NCI-H82 (cell line): ENCODE measurements around the gene HSPA12B.
A peak's percentile ranks its signal among the peaks of the same experiment; 100 is the strongest.

Source experiments
- DNase-seq: peaks from one replicate; lab custom pipeline; 2025; lab: John Stamatoyannopoulos, UW

Gene HSPA12B, protein sequence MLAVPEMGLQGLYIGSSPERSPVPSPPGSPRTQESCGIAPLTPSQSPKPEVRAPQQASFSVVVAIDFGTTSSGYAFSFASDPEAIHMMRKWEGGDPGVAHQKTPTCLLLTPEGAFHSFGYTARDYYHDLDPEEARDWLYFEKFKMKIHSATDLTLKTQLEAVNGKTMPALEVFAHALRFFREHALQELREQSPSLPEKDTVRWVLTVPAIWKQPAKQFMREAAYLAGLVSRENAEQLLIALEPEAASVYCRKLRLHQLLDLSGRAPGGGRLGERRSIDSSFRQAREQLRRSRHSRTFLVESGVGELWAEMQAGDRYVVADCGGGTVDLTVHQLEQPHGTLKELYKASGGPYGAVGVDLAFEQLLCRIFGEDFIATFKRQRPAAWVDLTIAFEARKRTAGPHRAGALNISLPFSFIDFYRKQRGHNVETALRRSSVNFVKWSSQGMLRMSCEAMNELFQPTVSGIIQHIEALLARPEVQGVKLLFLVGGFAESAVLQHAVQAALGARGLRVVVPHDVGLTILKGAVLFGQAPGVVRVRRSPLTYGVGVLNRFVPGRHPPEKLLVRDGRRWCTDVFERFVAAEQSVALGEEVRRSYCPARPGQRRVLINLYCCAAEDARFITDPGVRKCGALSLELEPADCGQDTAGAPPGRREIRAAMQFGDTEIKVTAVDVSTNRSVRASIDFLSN

DNA sequence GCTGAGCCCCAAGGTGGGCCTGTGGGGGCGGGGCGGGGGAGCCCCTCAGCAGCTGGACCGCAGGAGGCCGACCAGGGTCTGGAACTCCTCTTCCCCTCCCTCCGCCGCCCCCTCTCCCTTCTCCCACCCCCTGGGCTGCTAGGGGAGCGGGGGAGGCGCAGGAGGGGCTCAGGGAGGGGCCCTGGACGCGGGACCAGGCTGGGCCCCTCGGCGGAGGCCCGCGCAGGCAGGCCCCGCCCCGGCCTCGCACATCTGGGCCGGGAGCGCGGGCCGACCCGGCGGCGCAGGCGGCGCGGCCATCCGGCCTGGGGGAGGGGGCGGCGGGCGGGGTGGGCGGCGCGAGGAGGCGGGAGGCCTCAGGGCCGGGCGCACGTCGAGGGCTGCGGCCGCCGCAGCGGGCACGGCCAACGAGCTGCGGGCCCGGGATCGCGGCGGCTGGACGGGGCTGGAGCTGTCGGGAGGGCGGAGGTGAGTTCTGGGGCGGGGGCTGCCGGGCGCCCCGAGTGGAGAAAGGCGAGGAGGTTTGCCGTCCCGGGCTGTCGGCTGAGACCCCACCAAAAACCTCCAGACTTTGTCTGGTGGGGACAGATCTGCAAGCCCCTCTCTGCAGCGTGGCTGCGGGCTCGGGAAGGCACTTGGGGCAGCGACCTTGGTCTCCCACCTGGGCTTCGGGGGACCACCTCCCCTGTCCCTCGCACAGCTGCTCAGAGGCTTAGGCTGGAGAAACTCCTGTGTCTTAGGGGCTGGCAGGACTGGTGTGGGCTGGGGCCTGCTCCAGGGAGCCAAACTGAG is at the start of gene HSPA12B:
Gene HSPA12B, plus strand, starts transcription at position 359 of the 792 bp plus-strand sequence. CDS start 5,990 bp downstream, outside the sequence.
- peak; percentile 34 for DNase-seq

DNA sequence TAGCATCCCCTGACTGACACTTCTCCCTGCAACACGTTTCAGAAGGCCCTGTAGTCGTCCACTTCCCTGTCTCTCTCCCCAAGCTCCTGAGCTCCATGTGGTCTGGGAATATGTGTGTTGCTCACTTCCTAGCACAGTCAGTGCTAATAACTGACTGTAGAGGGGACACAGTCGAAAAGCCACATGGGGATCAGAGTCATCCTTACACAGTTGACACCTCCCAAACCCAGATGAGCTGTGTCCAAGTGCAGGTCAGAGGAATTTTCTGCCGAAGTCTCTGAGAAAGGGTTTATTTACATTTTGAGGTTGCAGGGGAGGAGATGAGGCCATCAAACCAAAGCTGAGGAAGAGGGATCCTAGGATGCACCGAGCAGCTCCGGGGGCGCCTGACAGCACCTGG is 47.1 kb upstream of the HSPA12B start:
- no peak for DNase-seq

DNA sequence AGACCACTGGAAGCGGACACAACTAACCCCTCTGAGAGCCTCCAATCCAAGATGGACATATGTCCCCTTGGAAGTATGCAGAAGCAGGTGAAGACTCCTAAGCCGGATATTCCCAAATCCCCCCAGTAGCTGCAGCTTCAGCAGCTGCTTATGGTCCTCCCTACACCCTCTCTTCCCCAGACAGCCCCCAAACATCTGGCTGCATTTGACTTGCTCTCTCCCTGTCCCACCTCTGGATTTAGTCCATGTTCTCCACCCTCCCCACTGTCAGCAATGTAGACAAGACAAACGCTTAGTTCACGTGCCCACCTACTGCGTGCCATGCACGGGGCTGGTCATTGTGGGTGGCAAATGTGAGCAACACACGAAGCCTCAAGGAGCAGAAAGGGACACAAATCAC is 46.1 kb upstream of the HSPA12B start:
- DNase-seq = peak; percentile 17

DNA sequence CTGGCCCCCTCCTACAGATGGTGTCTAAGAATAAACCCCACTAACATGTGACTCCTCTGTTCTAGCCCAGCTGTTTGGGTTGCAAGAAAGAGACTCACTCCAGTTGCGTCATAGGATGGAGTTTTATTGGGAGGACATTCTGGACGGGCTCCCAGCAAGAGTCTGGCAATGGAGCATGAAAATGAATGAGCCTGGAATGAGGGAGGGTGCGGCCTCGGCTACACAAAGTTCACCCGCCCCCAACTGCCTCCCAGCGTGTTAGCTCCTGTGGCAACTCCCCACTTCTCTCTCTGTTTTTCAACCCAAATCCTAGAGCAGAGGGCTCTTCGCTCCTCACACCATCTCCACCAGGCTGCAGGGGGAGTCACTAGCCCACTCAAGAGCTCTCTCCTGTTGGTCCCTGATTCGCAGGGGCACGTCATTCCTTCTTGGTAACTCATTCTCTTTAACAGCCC is 45.6 kb upstream of the HSPA12B start:
- DNase-seq = no peak

DNA sequence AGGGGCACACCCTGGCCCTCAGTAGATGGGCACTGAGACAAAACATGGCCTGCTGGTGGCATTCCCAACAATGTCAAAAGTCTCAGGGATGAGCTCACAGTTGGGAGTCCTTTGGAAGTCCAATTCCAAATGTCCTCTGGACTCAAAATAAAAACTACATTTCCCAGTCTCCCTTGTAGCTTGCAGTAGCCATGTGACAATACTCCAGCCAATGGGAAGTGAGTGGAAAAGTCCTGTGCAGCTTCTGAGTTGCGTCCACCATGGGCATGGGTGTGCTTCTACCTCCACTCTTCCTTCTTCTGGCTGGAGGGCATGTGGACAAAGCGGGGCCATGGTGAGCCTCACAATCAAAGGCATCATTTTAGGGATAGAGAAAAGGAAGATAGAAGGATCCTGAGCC is 44.8 kb upstream of the HSPA12B start:
- DNase-seq = peak; percentile 53

DNA sequence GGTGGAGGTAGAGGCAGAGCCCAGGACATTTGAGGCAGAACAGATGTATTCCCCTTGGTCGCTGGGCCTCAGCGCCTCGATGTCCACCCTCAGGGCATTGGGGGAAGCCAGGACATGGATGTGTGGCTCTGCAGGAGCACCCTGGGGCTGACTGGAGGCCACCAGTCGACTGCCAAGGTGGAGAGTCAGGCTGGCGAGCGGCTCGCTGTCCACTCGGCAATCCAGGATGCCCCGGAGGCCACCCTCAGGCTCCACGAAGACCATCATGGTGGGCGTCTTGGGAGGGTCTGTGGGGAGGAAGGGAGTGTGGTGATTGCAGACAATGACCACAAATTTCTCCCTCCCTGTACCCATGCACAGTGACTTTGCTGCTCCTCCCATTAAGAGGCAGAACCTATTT is 42.5 kb upstream of the HSPA12B start:
- no peak for DNase-seq

DNA sequence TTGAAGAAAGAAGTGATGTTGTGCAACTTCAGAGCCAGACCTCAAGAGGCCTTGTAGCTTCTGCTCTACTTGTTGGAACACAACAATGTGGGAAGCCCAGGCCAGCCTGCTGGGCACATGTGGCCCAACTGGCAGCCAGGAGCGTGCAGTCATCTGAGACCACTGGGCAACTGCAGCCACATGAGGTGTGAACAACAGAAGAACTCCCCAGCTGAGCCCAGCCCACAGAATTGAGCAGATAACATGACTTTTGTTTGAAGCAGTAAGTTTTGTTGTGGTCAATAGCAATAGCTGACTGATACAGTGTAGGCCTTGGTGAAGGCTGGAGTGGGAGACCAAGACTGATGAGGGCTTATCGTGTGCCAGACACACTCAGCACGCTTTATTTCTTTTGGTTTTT is 42.1 kb upstream of the HSPA12B start:
- DNase-seq = no peak

DNA sequence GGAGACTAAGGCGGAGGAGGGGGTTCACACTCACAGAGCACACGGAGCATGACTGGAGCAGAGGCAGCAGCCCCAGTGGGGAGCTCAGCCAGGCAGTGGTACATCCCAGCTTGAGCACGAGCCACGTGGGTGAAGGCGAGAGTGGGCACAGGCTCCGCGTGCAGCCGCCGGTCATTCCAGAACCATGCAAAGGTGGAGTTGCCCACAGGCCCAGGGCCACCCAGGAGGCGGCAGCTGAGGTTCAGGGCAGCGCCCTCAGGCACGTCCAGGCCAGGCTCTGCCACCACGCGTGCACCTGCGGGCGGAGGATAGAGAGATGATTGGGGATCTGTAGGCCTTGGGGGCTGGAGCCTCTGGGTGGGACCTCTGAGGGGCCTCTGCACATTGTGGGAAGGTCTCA is 41.2 kb upstream of the HSPA12B start:
- no peak for DNase-seq

DNA sequence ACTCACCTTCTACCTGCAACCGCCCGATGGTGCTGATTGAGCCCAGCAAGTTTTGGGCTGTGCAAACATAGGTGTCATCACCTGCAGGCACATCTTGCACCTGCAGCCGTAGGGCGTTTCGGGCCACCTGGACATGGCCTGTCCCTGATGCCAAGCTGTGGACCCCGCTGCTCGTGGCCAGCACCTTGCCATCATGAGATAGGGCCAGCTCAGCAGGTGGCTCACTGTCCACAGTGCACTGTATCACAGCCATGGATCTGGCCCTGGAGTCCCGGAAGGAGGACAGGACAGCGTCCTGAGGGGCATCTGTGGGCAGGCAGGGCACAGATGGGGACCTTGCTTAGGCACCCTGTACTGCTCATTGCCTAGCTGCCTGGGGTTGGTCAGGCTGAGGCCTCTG is 40.6 kb upstream of the HSPA12B start:
- no peak for DNase-seq

DNA sequence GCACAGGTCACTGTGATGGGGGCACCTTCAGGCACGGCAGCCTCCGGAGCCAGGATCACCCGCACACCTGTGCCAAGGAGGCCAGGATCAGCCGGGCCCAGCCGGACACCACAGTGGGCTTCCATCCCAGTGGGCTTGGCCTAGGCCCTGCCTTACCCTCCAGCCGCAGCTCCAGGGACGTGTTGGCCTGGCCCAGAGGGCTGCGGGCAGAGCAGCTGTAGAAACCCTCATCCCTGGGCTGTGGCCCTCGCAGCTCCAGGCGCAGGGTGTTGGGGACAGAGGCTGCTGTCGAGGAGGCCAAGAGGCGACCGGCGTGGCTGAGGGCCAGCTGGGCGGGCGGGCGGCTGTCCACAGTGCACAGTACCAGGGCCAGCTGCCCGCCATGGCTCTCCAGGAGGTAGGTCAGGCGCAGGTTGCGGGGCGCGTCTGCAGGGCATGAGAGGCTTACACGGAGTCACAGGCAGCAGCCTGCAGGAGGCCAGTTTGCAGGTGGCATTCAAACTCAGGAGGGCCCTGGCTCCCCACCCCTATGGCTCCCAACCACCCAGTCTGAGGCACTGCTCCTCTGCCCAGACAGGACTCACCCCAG is 39.7 kb upstream of the HSPA12B start:
- DNase-seq = no peak

DNA sequence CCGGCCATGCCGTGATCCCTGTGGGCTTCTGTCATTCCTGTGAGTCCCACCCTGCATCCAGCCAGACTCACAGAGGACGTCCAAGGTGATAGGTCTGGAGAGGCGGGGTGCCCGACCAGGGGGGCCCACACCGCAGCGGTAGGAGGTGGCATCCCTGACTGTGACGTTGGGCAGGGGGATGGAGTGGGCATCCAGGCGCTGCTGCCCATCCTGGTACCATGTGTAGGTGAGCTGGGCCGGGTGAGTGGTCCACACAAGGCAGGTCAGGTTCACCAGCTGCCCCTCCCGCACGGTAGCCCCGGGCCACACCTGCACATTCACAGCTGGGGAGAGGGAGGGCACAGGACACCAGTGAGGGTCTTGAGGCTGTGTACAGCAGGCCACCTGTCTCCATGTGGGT is 39.1 kb upstream of the HSPA12B start:
- DNase-seq = no peak

DNA sequence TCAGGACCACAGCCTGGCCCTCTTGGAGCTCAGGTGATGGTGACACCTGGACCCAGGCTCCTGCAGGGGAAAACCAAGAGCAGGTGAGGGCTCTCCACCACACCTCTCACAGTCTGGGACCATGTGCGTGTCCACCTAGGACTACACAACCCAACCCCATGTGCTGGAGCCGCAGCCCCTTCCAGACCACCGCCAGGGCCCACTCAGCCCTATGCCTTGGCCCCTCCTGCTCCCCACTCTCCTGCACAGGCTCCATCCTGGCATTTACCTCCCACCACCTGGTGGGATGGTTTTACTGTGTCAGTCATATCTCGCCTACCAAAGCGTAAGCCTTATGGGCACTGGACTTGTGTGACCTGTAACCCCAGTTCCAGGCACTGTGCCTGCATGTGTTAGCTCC is 37.6 kb upstream of the HSPA12B start:
- no peak for DNase-seq

DNA sequence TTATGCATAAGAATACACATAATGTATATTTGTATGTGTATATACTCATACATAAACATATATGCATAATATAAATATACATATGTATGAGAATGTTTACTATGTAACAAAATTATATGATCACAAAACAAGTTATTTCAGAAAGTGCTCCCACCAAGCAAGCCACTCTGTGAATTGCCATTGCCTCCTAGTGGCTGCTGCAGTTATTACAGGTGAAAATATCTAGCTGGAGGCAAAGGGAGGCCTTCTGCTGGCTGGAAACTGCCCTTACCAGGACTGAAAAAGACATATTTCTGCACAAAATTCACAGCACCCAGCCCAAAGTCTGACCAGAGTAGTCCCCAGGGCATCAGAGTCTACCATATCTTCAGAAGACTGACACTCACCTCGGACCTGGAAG is 36.3 kb upstream of the HSPA12B start:
- peak; percentile 50 for DNase-seq

DNA sequence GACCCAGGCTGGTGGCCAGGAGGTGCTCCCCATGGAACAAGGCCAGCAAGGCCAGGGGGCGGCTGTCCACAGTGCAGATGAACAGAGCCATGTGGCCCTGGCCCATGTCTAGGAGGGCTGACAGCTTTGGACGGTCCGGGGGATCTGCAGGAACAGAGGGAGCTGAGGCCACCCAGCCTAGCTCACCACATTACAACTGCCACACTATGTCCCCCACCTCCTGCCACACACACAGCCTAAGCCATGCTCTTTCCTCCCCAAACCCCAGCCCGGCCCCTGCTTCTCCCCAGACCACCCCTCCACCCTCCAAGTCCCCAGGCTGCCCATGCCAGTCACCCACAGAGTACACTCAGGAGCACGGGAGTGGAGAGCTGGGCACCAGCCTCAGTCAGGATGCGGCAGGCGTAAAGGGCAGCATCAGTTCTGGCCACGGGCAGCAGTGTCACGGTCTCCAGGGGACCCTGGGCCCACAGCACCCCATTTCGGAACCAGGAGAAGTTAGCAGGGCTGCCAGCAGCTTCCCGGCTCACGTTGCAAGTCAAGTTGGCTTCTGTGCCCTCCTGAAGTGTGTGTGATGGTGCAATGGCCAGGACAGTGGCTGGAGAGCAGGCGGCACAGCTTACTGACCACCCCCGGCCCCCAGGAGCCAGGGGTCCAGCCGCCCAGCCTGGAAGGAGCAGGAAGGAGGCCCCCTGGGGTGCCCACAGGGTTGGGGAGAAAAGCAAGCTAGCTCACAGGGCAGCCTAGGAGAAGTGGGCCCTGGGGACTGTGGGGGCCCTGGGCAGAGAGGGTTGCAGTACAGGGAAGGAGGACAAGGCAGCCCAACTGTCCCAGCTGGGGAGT is 35.5 kb upstream of the HSPA12B start:
- DNase-seq = no peak

DNA sequence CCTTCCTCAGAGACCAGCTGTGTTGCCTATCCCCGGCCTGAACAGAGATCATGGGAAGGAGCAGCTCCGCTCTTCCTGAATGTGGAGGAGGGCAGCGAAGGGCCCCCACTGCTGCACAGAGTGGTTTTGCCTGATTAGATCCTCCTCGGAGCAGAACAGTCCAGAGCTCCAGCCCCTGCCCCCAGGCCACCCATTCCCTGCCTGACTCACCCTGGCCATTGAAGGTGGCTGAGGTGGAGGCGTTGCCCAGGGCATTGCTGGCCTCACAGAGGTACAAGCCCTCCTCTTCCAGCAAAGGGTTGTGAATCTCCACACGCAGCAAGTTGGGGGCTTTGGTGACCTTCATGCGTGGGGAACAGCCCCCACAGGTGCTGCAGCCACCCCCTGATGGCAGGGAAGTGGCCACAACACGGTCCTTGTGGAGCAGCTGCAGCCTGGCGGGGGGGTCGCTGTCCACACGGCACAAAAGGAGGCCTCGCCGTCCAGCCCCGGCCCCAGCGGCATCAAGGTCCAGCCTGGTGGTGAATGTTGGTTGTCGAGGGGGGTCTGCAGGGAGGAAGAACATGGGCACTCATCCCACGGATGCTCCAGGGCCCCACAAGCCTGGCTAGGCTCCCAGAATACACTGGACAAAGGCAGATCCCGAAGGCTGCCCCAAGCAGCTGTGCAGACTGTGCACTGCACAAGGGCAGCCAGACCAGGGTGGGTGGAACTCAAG is 34.7 kb upstream of the HSPA12B start:
- no peak for DNase-seq

DNA sequence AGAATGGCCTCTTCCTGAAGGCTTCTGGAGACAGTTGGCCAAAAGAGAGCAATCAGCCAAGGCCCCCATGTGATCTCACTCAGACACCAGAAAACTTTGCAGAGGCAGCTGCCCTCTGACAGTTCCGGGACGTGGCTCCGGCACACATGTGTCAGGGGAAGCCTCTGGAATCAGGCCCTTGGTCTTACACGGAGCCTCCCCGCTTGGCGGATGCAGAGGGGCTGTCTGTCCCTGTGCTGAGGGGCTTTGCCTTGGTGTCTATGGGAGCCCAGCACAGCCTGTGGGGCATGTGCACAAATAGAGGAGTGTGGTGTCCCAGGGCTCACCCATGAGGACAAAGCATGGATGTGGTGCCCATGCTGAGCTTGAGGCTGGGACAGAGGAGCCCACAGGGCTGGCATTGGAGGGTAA is 33.9 kb upstream of the HSPA12B start:
- no peak for DNase-seq

DNA sequence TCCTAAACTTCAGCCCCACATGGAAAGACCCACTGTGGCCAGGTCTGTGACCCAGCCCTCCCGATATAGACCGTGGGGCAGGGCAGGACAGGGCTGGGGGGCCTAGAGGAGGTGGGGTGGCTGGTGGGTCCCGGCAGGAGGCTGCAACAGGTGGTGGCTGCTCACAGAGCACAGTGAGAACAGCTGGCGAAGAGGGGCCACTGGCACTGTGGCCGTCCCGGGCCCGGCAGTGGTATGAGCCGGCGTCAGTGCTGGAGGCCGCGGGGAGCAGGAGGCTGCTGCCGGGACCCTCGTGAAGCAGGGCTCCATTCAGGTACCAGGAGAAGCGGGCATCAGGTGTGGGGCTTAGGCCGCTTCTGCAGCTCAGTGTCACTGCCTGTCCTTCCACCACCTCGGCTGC is 33.4 kb upstream of the HSPA12B start:
- DNase-seq = no peak

DNA sequence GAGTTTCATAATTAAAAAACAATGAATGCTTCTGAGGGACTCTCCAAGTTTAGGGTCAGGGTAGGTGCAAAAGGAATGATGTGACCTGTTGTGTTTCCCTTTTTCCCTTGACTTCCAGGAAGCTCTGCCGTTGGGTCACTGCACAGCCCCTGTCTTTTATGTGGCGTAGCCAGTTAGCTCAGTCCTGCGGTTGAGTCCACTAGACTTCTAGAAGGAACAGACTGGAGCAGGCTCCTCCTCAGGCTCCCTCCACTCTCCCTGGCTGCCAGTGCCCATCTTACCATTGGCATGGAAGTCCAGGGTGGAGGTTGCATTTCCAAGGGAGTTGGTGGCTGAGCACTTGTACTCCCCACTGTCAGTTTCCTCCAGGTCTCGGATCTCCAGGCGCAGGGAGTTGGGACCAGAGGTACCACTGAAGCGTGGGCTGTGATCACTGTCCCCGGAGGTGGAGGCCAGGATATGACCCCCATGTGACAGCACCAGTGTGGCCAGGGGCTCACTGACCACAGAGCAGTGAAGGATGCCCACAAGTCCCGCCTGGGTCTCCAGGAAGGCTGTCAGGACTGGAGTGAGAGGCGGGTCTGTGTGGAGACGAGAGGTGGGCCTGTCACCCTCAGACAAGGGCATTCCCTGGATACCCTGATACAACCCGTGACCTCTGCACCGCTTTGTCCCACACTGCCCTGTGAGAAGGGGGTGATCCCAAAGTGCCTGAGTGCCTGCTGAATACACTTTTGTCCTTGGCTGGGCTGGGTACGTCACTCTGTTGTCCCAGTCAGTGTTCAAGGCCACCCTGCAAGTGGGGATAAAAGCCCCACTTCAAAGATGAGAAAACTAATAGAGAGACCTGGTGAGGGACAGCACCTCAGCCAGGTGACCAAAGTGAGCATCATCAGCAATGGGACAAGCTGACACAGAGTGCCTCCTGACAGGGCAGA is 31.2 kb upstream of the HSPA12B start:
- DNase-seq = no peak

DNA sequence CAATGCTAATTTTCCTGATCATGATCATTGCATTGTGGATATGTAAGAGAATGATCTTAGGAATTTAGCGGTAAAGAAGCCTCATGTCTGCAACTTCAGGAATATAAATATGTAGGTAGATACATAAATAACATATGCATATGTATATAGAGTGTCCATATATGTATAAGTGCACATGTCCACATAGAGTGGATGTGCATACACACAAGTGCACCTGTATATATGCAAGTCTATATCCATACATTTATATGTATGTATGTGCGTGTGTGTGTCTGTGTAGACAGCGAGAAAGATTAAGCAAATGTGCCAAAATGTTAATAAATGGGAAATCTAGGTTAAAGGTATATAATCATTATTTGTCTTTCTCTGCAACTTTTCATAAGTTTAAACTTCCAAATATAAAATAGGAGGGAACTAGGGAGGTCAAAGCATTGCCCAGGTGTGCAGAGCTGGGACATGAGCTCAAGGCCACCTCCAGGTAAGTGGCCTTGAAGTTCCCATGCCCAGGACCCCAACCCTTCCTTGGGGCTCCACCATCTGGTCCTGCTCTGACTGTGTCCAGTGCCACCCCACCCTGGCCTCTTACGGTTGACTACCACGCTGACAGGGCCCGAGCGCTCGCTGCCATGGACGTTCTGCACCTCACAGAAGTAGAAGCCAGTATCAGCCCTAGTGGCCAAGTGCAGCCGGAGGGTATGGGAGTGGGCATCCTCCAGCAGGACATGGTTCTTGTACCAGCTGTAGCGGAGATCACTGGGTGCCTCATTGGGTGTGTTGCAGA is 29.7 kb upstream of the HSPA12B start:
- DNase-seq = no peak
